SW480 (cell line): ENCODE data around the gene C1QL1.
"Not testable (repeated sequence)": the region's sequence is repeated elsewhere in the genome, so short reads cannot be mapped to it uniquely, and the experiment has no call there.

Source experiments
- DNase-seq: peaks from one replicate; pipeline ENCODE4 v3.0.0-alpha.2; 2016; ENCODE audit warnings: low spot score

C1QL1 gene

DNA sequence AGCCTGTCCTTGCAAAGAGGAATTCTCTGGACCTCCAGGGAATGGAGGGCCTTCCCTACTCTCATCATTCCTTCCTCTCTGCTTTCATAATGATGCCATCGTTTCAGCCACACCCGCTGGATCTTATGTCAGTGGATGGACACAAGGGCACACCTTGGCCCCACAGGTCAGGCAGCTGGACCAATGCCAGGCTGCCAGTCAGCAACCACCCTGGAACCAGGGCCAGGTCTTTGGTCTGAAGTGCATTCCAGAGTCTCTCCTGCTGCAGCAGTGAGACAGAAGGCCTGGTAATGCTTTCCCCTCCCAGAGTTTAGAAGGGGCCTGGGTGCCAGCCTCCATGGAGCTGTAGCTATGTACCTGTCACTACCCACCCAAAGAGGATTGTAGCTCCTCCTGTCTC, 7.4 kb downstream of the C1QL1 start:
- DNase-seq, result peak; percentile 57

- DNase-seq, result no peak
Observed at GRCh38 chr17:44959821-44960531, 8.1 kb downstream of the C1QL1 start.

DNA sequence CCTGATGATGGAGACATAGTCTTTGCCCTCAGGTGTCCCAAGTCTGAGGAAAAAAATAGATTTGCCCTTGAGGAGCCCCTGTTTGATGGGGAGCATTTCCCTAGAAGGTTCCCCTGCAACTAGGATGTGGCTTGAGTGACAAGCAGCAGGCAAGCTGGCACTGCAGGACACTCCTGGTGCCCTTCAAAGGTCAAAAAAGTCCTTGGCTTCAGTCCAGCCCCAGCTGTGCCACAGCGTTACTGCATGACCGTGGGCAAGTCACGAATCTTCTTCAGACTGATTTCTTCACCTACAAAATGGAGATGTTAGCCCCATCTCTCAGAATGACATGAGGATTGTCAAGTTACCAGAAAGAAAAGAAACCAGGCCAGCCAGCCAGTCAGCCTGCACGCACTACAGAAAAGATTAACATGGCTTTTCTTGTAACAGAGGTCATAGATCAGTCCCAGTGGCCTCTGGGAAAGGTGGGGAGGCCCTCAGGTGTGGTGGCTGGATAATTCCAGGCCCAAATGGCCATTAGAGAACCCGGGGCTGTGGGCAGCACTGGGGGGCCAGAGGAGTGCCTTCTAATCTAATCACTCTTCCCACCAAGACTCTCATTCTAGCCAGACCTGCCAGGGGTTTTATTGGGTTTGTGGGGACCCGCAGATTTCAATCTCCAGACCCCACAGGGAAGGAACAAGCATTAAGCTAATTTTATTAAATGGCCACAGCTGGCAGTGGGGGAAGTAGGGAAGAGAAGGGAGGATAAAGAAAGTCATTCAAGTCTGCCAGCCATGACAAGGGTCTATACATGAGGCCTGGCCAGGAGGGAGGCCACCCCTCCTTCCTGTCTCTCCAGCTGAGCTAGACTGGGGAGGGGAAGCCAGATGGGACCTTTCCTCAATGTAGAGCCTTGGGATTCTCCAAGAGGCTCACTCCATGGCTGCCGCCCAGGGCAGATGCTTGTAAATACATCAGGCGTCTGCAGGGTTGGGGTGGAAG, 10.8 kb downstream of the C1QL1 start:
- no peak for DNase-seq

- no peak for DNase-seq
Observed at GRCh38 chr17:44955674-44956425, 12.3 kb downstream of the C1QL1 start.

DNA sequence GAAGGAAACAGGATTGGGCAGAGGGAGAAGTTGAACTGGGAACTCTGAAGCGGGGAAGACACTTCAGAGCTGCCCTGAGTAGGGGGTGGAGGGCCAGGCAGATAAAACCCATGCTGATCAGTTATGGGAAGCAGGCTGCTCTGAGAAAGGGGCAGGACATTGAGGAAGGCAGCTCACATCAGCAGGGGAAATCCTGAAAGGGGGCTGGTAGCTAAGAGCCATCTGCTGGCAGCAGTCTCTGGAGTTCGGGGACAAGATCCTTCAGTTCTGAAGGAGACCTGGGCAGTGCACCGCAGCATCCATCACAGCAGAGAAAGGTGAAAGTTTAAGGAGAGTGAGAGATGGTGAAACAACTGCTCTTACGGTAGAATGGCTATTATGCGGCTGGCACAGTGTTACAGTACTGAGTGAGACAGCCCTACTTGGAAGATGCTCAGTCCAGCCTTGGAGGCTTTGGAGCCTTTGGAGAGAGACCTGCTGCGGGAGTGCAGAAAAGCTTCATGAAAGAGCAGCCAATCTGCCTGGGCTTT, 15.1 kb downstream of the C1QL1 start:
- no peak for DNase-seq

DNA sequence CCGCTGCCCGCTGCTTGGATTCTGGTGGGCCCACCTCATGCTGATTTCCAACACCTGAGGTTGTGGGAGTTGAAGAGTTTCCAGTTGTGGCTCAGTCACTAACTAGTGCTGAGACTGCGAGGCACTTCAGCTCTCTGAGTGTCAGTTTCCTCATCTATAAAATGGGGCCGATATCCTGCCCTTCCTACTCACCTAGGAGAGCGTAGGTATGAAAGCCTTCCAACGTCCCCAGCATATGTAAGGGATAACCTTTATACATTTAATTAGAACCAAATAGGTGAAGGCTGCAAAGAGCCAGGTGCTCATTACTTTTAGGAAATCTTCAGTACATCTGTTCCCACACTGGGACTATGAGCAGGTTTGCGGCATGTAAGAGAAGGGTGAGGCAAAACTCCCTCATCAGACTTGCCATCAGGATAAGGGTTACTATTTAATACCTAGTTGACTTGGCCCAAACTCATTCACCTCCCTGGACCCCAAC, 19.7 kb downstream of the C1QL1 start:
- DNase-seq, result no peak

DNA sequence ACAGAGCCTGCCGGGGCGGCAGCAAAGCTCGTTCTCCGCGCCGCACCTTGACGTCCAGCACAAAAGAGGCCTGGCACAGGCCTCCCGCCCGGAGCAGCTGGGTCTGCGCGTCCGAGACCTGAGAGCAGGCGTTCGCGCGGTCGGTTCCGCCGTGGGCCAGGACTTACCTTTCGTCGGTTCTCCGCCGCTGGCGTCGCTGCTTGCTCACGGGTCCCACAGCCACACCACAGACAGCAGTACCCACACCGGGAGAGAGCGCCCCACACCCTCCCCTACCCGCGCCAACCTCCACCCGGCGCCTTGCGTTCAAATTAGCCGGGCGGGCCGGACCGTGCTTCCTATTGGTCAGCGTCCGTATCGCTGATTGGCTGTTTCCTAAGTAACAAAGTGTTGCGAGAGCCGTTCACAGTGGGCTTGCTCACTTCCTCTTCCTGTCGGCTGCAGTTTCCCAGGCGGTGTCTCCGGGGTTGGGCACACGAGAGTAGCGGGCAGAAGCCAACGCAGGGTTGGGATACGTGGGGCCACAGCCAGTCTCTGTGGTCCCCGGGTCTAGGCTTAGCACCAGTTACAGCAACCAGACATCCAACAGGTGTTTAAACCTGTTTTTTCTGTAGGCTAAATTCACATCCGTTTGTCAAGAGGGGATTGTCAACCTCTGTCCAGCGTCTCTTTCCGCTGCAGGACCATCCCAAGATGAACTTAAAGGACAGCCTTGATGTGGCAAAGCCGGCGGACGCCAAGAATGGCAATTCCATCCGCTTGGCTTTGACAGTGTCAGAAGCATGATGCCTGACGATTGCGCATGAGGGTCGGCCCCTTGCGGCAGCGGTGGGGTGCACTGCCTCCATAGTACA, 20.4 kb downstream of the C1QL1 start, which contains the start of gene KIF18B:
Gene KIF18B, minus strand, starts transcription at position 313 of the 854 bp plus-strand sequence. CDS start 11,429 bp downstream, outside the sequence.
- peak; percentile 97 for DNase-seq

DNA sequence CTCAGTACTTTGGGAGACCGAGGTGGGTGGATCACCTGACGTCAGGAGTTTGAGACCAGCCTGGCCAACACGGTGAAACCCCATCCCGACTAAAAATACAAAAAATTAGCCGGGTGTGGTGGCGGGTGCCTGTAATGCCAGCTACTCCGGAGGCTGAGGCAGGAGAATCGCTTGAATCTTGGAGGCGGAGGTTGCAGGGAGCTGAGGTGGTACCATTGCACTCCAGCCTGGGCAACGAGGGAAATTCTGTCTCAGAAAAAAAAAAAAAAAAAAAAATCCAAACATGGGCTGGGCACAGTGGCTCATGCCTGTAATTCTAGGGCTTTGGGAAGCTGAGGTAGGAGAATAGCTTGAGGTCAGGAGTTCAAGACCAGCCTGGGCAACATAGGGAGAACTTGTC, 22.5 kb downstream of the C1QL1 start:
- not testable (repeated sequence) for DNase-seq

- no peak for DNase-seq
Observed at GRCh38 chr17:44942456-44942855, 25.6 kb downstream of the C1QL1 start.

GRCh38 chr17:44941712-44942331, 26.3 kb downstream of the C1QL1 start:
- DNase-seq, result no peak

GRCh38 chr17:44940768-44941167, 27.3 kb downstream of the C1QL1 start:
- no peak for DNase-seq

DNA sequence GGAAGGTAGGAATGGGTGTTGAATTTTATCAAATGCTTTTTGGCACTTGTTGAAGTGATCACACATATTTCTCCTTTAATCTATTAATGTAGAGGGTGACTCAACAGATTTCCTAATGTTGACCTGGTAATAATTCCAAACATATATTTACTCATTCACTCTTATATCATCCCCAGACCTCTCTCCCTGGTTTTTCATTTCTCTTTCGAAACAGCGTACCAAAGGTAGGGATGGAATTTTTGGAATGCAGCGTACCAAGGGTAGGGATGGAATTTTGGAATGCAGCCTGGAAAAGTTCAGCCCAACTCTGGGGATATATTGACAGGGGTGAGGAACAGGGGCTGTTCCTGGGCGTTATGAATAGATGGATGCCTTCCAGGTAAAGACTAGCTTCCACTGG, 27.8 kb downstream of the C1QL1 start:
- no peak for DNase-seq

GRCh38 chr17:44935116-44935515, 33.0 kb downstream of the C1QL1 start:
- no peak for DNase-seq

DNA sequence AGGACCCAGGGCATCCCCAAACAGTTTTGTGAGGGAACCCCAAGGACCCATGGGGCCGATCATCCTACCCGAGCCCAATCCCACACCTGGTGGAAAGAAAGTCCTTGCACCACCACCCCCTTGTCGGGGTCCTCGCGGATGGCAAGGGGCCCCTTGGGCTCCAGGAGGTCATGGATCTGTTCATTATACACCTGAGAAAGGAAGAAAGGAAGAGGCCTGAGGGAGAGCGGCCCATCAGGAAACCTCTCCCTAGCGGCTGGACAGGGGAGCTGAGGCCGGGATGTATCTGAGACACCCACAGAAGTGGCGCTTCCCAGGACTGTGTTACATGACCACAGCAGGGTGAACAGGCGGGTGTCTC, 33.4 kb downstream of the C1QL1 start:
- no peak for DNase-seq

DNA sequence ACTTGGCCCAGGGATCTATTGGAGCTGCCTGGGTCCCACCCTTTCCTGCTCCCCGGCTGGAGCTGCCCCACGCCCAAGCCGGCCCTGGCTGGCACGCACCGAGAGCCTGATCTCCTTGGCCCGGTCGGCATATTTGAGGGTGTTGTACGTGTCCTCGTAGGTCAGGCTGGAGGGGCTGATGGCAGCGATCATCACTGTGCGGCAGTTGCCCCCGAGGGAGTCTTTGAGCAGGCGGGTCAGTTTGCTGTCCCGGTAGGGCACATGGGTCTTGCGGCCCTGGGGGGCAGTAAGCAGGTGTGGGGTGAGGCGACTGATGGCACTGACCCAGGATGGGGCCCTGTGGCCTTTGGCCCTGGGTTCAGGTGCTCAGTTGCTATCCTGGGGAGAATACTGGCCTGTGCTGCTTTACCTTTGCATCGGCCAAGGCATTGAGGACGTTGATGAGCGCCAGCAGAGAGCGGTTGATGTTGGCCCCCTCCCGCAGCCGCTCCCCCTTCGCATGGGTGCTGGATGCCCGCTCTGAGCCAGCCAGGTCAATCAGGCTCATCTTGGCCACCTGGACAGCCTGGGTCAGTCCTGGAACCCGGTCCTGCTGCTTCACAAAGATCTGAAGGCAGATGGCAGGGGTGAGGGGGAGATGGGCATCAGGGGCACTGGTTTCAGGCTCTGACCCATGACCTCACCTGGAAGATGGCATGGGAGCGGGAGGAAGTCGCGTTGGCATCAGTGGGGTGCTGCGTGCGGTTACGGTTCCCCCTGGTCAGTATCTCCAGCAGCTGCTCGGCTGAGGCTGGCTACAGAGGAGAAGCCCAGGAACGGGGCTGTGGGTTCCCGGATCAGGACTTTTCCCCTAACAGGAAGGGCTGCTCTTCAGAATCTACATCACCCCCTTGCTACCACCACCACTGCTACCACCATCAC, 34.0 kb downstream of the C1QL1 start:
- DNase-seq, result no peak

GRCh38 chr17:44932787-44933097, 35.4 kb downstream of the C1QL1 start:
- no peak for DNase-seq

DNA sequence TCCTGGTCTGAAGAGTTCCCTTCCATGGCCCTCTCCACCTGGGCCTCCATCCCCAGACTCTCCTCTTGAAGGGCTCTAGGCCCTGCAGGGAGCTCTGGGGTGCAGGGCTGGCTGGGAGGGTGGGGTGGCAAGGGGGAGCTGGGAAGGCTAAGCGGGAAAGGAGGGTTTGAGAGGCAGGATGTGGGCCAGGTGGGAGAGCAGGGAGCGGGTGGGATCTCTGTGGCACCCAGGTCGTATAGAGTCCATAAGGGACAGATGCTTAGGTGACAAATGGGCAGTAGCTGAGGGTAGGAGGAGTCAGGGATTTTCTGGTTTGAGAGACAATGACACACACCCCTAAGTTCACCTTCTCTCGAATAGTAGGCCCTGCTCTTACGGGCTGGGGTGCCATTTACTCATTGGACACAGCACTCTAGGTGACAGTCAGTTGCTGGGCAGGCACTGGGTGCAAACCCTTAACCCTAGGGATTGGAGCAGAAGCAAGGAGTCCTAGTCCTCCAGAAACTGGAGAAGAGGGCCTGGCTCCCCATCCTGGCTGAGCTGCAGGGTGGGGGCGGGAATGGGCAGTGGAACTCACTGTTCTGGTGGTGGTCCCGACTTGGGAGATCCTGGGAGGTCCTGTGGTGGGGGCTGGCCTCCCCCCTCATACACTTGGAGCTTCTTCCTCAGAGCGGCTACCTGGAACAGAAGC, 35.9 kb downstream of the C1QL1 start:
- DNase-seq, result no peak

- DNase-seq, result no peak
Observed at GRCh38 chr17:44931376-44931775, 36.7 kb downstream of the C1QL1 start.

- DNase-seq, result no peak
Observed at GRCh38 chr17:44930667-44931066, 37.4 kb downstream of the C1QL1 start.
